ENCODE measurements around the gene FGB.

FGB gene

DNA sequence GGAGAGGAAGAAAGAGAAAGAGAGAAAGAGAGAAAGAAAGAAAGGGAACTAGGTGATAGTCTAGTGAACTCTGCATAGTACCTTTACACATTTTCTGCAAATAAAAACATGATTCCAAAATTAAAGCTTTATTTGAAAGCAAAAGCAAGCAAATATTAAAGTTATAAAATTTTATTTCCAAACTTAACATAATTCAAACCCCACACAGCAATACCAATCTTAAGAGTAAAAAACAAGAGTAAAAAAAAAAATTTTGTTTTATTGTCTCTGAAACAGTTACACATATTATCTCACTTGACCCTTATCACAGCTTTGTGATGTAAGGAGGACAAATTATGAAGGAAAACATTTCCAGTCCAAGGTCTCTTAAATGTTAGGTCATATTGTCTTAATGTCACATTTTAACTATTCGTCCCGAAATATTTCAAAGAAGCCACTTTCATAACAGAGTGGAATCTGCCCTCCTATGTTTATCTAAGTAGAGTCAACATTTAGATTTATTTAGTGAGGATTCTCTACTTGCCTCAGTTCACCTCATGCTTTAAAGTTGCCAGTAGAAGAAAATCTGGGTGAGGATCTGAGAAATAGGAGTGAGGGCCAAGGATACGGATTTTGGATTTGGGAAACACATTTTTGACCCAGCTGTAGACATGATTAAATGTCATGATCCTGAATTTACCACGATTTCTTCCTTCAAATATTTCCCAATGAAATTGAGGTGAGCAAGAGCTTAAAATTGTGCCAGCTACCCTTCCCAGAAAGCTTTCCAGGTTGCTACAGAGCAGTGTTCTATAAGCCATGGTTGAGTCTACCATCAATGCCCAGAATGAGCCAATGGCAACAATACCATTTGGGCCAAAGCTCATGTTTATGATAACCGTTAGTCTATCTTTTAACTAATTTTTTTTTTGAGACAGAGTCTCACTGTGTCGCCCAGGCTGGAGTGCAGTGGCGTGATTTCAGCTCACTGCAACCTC, 35.3 kb downstream of the FGB start:
- FAIRE-seq = no peak

DNA sequence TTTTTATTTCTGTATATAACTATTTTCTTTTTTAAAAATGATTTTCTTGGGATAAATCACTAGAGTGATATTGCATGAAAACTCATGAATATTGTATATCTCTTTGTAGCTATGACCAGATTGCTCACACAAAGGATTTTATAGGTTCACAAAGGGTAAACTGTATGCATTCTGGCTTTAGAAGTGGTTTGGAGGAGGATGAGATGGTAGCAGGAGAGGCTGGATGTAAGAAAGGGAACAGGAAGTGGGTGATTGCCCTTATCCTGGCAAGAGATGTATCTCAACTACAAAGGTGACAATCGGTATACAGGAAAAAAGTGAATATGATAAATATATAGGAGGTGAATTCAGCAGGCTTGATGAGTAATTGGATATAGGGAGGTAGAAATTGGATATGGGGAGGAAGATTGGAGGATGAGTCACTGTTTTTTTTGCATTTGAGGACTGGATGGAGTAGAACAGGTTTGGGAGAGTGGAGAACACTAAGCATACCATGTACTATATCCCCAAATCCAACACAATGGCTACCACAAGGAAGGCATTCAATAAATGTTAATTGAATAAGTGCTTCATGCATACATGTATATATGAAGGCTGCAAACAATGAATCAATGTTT, 39.7 kb downstream of the FGB start:
- FAIRE-seq = no peak

DNA sequence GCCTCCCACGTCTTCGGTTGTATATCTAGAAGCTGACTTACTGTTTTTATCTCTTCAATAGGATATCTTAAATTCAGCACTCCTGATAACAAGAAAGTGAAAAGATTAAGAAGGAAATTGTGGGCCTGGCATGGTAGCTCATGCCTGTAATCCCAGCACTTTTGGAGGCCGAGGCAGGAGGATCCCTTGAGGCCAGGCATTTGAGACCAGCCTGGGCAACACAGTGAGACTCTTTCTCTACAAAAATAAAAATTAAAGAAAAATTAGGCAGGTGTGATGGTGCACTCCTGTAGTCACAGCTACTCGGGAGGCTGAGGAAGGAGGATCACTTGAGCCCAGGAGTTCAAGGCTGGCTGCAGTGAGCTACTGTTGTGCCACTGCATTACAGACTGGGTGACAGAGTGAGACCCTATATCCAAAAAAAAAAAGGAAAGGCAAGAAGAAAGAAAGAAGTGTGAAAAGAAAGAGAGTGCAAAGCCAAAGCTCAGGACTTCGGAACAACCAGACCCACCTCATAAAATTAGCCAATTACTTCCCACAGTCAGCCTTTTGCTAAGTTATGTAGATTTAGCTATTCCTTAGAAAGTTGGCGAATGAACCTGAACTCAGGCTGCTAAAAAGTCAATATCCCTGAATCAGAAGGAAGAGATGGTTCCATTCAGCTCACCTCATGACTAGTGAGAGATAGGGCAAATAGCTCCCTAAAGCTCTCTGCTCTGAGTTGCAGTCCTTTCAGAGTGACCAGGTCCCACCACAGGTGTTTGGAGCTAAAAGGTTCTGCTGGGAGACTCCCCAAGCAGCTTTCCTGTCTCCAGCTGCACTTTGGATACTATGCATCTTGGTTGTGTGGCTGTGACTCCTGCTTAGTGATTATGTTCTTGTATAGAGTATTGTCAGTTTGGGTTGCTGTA, 40.5 kb downstream of the FGB start:
- no peak for FAIRE-seq

DNA sequence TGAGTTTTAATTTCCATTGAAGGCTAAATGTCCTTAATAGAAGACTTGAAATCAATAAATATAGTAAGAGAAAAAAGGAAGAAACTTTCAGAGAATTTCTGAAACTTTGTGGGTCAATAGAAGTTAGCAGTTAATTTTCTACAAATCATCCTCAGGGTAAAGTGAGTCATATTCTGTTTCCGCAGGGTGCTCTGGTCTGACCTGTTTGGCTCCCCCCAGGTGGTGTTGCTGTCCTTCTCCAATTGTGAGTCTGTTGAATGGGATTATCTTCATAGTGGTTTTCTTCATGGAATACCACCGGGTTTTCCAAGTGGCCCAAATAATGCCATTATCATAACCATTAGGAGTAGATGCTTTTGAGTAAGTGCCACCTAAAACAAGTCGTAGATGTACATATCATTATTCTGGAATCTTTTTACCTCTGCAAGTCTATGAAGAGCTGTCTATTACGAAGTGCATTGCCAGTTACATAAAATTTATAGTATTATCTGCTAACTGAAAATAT, 41.9 kb downstream of the FGB start:
- FAIRE-seq = no peak

DNA sequence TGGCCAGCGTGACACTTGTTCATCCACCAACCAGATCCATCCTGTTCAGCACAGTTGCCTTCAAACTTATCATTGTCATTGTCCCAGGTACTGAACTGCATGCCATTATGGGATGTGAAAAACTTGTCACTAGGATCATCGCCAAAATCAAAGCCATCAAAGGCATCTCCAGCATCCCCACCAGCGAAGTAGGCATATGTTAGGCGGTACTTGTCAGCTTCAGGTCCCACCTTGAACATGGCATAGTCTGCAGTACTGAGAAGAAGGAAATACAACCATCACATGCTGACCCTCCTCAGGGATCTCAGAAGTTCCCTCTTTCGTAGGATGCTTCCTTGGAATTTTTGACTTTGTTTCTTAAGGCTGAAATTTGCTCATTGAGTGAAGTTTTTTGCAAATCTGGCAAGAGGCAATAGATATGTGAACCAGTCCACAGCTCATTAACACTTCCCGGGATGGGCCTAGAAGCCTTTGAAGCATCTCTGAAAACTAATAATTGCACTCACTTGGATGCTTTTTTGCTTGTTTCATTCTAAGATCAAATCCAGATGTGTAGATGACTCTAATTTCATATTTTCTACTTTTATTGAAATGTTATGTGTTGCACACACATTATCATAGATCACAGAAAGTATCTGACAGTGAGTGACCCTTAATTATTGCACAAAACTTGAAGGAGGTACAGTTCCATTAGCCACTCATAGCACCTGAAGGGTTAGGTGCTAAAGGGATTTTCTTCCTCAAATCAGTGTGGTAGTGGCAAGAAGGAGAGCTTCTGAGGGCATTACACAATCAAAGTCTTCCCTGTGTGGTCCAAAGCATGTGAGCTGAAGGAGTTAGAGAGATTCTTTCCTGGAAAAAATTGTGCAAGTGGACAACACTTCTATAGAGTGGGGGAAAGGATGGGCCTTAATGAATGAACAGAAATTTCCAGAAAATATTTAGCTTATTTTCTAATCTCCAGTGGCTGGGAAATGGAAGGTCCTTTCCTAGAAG, 44.2 kb downstream of the FGB start:
- FAIRE-seq = no peak

DNA sequence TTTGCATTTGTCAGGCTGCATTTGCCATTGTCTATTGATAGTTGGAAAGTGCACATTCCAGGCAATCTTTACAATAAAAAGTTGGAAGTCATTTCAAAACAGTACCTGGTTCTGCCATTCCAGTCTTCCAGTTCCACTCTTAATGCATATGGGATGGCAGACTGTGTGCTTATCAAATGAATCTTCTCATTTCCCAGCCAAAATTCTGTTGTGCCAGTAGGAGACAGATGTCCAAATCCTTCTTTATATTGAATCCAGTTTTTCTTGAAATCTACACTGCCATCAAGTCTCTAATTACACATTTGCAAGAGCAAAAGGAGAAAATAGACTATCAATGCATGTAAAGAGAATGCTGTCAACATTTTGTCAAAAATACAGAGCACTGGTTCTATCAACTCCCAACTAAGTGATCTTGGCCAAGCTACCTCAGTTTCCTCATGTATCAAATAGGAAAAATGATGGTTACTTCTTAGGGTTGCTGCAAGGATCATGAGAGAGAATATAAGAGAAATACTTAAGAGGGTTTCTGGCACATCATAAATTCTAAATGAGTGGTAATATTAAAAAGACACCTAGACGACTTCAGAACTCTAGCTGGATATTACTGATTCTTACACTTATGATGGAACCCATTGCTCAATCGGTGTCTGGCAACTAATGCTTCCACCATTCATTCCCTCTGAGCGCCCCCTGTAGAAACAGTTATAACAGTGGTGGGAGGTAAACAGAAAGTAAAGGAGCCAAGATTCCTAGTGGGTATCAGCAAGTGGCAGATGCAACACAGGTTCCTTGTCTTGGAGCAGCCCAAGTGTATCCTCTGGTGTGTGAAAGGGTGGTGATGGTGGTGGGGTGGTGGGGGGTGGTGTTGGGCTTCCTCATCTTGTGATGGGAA, 45.8 kb downstream of the FGB start:
- no peak for FAIRE-seq

DNA sequence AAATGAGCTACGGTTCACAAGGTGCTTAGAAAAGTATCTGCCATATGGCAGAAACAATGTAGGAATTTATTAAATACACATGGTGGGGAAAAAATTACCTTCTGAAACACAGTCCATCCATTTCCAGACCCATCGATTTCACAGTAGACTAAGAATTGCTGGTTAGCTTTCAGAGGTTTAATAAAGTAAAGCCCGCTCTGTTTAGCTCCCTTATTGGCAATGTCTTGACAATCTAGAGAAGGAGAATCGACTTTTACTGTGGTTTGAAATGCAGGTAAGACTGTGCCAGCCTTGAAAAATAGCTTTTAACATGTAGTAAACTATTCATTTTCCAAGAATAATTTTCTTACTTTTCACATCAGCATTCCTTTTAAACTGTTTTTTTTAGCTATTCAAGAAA, 46.7 kb downstream of the FGB start:
- no peak for FAIRE-seq

DNA sequence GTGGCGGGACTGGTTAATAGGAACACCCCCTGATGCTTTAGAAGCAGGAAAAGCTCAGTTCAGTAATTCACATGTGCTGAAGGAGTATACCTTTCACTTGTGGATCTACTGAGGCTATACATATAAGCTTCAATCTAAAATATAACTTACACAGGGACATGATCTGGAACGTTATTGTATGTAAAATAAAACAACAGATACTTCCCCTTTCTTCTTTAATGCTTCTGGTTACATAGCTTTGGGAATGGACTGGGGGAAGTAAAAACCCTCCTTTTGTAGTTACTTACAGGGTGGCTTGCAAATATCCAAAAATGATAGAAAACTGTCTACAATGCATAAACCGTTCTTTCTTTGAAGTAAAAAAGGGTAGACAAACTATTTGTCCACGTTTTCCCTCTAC, 47.8 kb downstream of the FGB start:
- FAIRE-seq = no peak

DNA sequence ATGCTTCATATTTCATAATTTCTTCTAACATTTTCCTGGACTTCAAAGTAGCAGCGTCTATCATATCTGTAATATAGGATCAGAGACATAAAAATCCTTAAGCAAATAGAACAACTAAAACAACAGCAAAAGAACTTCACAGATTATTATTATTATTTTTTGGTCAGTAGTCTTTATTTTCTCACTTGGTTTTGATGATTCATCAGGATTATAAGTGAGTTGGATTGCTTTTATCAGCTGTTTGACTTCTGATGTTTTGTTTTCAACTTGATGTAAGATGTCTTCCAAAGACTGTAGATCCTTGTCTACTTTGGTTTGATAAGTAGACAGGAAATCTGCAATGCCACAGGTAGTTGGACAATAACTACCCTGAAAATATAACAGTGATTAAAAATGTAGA, 49.0 kb downstream of the FGB start:
- FAIRE-seq = no peak

DNA sequence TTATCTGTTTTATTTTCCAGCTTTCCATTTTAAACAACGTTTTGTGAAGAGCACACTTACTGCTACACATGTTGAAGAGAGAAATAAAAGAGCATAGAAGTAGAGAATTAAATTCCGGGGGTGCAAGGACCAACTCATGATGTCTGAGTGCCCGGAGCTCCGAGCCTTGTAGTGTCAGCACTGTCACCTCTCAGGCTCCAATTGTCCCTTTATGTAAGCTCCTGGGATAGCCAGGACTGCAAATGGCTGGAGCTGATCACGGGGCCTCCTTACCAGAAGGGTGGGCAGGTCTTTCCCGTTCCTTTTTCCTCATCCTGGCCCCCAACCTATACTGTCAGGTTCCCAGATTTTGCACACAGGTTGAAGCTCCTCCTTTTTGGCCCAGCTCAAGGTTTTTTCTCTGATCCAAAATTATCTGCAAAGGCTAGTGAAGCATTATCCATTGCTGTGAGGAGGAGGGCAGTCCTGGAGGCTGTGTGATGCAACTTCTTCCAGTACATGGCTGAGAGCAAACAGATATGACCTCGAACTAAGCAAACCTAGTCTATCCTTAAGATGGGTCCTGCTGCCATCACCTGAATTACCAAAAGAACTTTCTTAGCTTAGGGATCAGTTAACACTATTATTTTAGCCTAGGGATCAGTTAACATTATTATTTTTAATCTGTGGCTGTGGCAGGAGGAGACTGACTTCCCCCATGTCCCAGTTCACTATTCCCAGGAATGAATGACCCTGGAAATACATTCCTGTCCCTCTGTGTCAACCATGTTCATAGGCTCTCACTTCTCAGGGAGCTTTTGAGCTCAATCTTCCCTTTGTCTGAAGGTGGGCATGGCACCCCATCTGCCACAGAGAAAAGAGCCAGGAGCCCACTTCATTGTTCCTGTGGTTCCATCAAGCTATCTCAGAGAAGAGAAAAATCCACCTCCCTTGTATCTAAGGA, 49.9 kb downstream of the FGB start, which contains the start of gene FGG:
TSS of gene FGG (minus strand) at position 185 of the 943 bp plus-strand sequence. CDS start at position 138, 47 bp downstream.
- FAIRE-seq = no peak

DNA sequence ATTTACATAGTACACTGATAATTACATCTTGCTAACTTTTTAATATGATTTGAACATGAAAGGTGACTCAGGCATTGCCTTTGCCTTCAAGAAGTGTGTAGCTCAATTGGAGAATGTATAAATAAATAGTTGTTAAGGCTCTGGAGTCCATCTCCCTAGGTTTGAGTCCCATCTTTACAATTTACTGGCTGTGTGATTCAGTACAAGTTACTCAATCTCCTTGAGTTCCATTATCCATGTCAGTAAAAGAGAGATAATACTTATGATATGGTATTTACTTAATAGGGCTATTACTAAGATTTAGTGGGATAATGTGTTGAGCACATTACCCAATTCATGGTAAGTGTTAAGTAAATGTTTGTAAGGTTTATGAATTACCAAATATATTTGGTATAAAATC, 51.5 kb downstream of the FGB start:
- no peak for FAIRE-seq

DNA sequence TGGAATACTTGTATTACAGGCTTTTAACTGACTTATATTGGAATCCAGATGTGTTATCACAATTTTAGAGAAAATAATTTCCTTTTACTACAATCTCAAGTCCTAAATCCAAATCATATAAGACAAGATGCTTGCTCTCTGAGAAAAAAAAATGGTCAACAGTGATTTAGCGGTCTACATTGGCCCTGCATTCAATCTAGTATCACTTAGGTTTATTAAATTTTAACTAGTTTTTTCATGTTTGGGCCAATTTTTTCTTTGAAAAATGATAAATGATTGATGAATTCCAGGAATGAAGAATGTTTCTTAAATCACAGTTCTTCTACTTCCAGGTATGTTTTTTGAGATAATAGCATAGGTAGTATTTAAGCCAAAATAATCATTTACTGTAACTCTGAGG, 52.4 kb downstream of the FGB start:
- no peak for FAIRE-seq

DNA sequence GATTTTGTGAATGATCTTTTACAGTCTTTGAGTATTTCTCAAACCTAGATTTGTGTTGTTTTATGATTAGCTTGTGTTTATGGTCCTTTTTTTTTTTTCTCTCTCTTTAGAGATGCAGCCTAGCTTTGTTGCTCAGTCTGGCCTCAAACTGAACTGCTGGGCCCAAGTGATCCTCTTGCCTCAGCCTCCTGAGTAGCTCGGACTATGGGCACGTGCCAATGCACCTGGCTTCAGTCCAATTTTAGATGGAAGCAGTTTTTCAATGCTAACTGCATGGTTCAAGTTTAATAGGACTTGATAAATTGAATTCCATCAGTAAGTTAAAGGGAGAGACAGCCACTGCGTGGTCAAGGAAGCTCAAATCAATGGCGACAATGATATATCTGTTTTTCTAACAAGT, 53.5 kb downstream of the FGB start:
- FAIRE-seq = no peak

DNA sequence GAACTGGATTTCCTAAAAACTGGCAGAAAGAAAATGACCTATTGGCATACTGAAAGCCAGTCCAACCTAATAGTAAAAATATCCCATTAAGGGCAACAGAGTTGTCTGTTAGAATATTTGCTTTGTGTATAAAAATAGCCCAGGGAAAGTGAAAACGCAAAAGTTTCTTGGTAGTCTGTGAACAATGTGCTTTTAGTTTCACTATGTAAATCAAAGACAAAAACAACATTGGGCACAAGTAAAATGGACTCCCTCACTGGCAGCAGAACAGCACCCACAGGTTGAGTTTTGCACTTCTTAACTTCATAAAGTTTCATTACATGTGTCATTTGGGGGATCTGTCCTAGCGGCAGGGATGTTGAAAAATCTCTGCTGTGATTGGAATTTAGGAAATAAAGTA, 53.9 kb downstream of the FGB start:
- no peak for FAIRE-seq

DNA sequence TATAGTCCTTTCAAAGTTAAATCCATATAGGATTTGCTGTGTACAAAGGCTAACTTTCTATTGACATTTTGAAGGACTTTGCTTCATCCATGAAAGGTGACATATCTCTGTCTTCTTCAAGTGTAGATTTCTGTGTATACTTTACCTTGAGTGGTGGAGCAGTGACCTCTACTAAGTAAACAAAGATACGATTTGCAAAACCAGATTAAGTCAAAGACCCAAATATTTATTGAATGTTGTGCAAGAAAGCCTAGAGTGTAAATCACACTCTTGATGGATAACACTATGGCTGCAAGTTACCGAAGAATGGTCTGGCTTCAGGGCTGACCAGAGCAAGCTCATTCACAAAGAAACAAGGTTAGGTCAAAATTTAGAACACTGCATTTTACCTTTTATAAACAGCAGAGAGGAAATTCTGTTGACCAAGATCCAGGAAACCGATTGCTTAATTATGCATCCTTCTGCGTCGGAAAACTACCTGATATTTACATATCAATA, 55.1 kb downstream of the FGB start:
- FAIRE-seq = no peak

DNA sequence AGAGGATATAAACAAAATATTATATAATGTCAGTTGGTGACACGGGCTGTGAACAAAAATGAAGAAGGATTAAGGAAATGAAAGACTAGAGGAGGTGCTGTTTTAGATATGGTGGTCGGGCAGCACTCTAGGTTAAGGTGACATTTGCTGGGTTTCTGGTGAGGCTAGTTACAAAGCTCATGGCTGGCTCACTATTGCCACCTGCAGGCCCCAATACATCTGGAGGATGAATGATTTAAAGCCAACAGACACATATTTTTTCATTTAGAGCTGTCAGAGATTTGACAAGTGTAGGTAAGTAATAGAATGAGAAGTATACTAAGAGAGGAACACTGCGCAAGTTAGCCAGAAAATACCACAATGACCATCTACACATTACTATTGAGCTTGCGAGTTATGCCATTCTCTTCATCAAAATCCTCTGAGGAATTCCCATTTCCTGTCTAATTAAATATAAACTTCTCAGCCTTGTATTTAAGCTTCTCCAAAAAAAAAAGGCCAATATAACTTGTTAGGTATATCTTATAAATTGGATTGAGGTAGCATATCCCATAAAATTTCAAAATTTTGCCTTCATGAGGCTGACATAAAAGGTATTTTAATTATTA, 56.0 kb downstream of the FGB start:
- FAIRE-seq = no peak

DNA sequence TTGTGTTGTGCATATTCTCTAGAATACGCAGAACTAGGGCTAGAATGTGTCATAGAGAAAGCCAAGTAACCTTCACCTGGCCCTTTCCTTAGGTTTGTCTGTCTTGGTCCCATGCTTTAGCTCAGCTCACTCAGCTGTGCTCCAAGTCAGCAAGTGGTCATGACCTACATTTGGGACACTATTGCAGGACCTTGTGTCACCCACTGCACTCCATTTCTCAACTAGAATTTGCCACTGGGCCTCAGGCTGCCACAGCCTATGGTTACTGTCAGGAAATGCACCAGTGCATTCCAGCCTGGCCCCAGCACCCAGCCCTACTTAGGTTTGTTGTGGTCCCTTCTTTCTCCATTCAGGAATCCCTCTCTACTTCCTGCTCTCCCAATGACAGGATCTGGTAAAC, 57.3 kb downstream of the FGB start:
- FAIRE-seq = no peak

All from TTC549 (cell line).